ENCODE data around the gene CNNM1. TPM values are rescaled to one million over a fixed set of nuclear protein-coding genes. Genes with fewer than 3 reads are reported as not detected.

CNNM1 gene
- total RNA-seq, 1 experiment from 2014 or later, result 0.90 TPM

DNA sequence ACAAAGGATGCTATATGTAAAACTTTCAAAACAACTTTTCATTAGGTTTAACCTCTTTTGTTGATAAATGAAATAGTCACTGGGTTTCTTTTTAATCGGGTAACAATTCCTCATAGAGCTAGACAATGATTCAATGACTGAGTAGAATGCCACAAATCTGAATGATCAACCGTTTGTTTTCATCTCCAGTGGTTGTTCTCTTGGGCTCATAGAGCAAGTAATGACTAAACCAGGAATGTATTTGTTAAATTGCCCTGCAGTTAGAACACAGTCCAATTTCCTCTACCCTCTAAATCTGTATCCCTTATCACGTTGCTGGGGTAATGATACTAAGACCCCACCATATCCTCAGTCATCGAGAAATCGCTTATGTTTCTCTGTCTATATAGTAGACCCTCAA is 40.0 kb downstream of the CNNM1 start:
- CTCF ChIA-PET, result no interaction called here
- peaks cover 2% of the 10 kb centered on the region for H3K4me1 Mint-ChIP-seq
- no peak overlapping the region for H3K27ac Mint-ChIP-seq
- POLR2A ChIA-PET, result no interaction called here
- no peaks in the 10 kb centered on the region; the same call in none of the 2 replicates for H3K27me3 Mint-ChIP-seq (ENCODE audit: low read depth)
- H3K4me3 Mint-ChIP-seq, result no peak overlapping the region
- no peaks in the 10 kb centered on the region for H3K36me3 Mint-ChIP-seq
- TF ChIP-seq AR (CRISPR knock-in tag; IDR thresholded peaks at IDR 0.05) (no peak), GABPB1 (CRISPR knock-in tag; IDR thresholded peaks at IDR 0.05) (no peak), NFATC4 (CRISPR knock-in tag; IDR thresholded peaks at IDR 0.05) (no peak), GRHL2 (CRISPR knock-in tag; IDR thresholded peaks at IDR 0.05; ENCODE audit: insufficient replicate concordance, severe bottlenecking) (no peak), ATF1 (CRISPR knock-in tag; IDR thresholded peaks at IDR 0.05) (no peak), SMAD4 (CRISPR knock-in tag; IDR thresholded peaks at IDR 0.05) (no peak)
- TF ChIP-seq, protein P1, sequence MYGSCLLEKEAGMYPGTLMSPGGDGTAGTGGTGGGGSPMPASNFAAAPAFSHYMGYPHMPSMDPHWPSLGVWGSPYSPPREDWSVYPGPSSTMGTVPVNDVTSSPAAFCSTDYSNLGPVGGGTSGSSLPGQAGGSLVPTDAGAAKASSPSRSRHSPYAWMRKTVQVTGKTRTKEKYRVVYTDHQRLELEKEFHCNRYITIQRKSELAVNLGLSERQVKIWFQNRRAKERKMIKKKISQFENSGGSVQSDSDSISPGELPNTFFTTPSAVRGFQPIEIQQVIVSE (CRISPR knock-in tag; IDR thresholded peaks at IDR 0.05; ENCODE audit: borderline replicate concordance), result no peak
- no peaks in the 10 kb centered on the region for H3K9me3 Mint-ChIP-seq
- DNase-seq (ENCODE audit: low spot score), result no peak
- ATAC-seq, result no peak

GRCh38 chr10:99369551-99369950 is 40.4 kb downstream of the CNNM1 start:
- Mint-ChIP-seq H3K9me3 (no peaks in the 10 kb centered on the region), H3K4me3 (no peak overlapping the region), H3K36me3 (no peaks in the 10 kb centered on the region), H3K4me1 (peaks cover 2% of the 10 kb centered on the region), H3K27me3 (ENCODE audit: low read depth) (no peaks in the 10 kb centered on the region; the same call in none of the 2 replicates), H3K27ac (no peak overlapping the region)
- no peak for TF ChIP-seq ESRRA (CRISPR knock-in tag; IDR thresholded peaks at IDR 0.05; ENCODE audit: borderline replicate concordance)
- TF ChIP-seq, protein P2, sequence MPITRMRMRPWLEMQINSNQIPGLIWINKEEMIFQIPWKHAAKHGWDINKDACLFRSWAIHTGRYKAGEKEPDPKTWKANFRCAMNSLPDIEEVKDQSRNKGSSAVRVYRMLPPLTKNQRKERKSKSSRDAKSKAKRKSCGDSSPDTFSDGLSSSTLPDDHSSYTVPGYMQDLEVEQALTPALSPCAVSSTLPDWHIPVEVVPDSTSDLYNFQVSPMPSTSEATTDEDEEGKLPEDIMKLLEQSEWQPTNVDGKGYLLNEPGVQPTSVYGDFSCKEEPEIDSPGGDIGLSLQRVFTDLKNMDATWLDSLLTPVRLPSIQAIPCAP (CRISPR knock-in tag; IDR thresholded peaks at IDR 0.05), result no peak
- TF ChIP-seq HMGA2 (CRISPR knock-in tag; IDR thresholded peaks at IDR 0.05), result no peak
- DNase-seq (ENCODE audit: low spot score) (no peak), ATAC-seq (no peak)
- ChIA-PET CTCF (no interaction called here), POLR2A (no interaction called here)

GRCh38 chr10:99370993-99371392 is 41.8 kb downstream of the CNNM1 start:
- H3K9me3 Mint-ChIP-seq, result no peaks in the 10 kb centered on the region
- no peak for DNase-seq (ENCODE audit: low spot score)
- H3K27ac Mint-ChIP-seq, result no peak overlapping the region
- TF ChIP-seq ZNF532 (CRISPR knock-in tag; IDR thresholded peaks at IDR 0.05; ENCODE audit: borderline replicate concordance), result no peak
- no peak for TF ChIP-seq ZNF138 (CRISPR knock-in tag; conservative IDR thresholded peaks at IDR 0.05)
- TF ChIP-seq FOXP1 (CRISPR knock-in tag; IDR thresholded peaks at IDR 0.05; ENCODE audit: borderline replicate concordance), result no peak
- TF ChIP-seq FOXJ3 (CRISPR knock-in tag; IDR thresholded peaks at IDR 0.05; ENCODE audit: borderline replicate concordance), result no peak
- TF ChIP-seq RELA (CRISPR knock-in tag; IDR thresholded peaks at IDR 0.05; ENCODE audit: borderline replicate concordance), result no peak
- TF ChIP-seq, protein P3, sequence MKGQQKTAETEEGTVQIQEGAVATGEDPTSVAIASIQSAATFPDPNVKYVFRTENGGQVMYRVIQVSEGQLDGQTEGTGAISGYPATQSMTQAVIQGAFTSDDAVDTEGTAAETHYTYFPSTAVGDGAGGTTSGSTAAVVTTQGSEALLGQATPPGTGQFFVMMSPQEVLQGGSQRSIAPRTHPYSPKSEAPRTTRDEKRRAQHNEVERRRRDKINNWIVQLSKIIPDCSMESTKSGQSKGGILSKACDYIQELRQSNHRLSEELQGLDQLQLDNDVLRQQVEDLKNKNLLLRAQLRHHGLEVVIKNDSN (CRISPR knock-in tag; IDR thresholded peaks at IDR 0.05), result no peak
- no peak overlapping the region for H3K4me3 Mint-ChIP-seq
- ChIA-PET CTCF (no interaction called here), POLR2A (no interaction called here)
- ATAC-seq, result peak; percentile 60
- peaks cover 6% of the 10 kb centered on the region for H3K4me1 Mint-ChIP-seq
- no peaks in the 10 kb centered on the region; the same call in none of the 2 replicates for H3K27me3 Mint-ChIP-seq (ENCODE audit: low read depth)
- no peaks in the 10 kb centered on the region for H3K36me3 Mint-ChIP-seq
